ENCODE data around the gene CCDC86. TPM values are rescaled to one million over a fixed set of nuclear protein-coding genes. Genes with fewer than 3 reads are reported as not detected.

The CCDC86 gene
- total and polyA plus RNA-seq, 7 donors, result 4.8 to 24.0 (median 10.0) TPM

- Histone ChIP-seq H3K27ac (no peak overlapping the region), H3K4me3 (no peak overlapping the region)
- intact Hi-C loops (cut with DNase I), result no loop called here
Observed at GRCh38 chr11:60852982-60853950, 11.4 kb downstream of the CCDC86 start.

GRCh38 chr11:60854140-60854846 is 12.4 kb downstream of the CCDC86 start:
- TF ChIP-seq EP300 (IDR thresholded peaks at IDR 0.05), result no peak
- TF ChIP-seq CTCF (IDR thresholded peaks at IDR 0.05), result no peak
- TF ChIP-seq POLR2A (IDR thresholded peaks at IDR 0.05), result no peak
- TF ChIP-seq POLR2AphosphoS5 (IDR thresholded peaks at IDR 0.05), result no peak
- WGBS, 2 donors, result 70 to 81% methylated on average over 8 of the region's 8 CpGs
- Histone ChIP-seq H3K27ac (no peak overlapping the region), H3K4me1 (no peaks in the 10 kb centered on the region), H3K4me3 (no peak overlapping the region), H3K27me3 (peaks cover 0 to 17% (median 0%) of the 10 kb centered on the region in 3 donors), H3K9me3 (no peaks in the 10 kb centered on the region), H3K36me3 (peaks cover 4 to 24% (median 19%) of the 10 kb centered on the region in 4 donors)
- DNase-seq, result no peak
- intact Hi-C loops (cut with DNase I), result no loop called here

More at GRCh38 chr11:60852982-60853950, 11.4 kb downstream of the CCDC86 start:
- H3K9me3 ChIP-seq, result no peaks in the 10 kb centered on the region
- H3K27me3 ChIP-seq, result peaks cover 0 to 17% (median 0%) of the 10 kb centered on the region in 3 donors
- 90 to 93% methylated on average over 68 of the region's 68 CpGs for WGBS, 2 donors
- DNase-seq, result no peak
- H3K4me1 ChIP-seq, result no peaks in the 10 kb centered on the region
- H3K36me3 ChIP-seq, result peaks cover 4 to 34% (median 28%) of the 10 kb centered on the region in 4 donors
- TF ChIP-seq EP300 (IDR thresholded peaks at IDR 0.05), result no peak
- no peak for TF ChIP-seq CTCF (IDR thresholded peaks at IDR 0.05)
- no peak for TF ChIP-seq POLR2A (IDR thresholded peaks at IDR 0.05)
- no peak for TF ChIP-seq POLR2AphosphoS5 (IDR thresholded peaks at IDR 0.05)

- no peaks in the 10 kb centered on the region for H3K4me1 ChIP-seq
- peaks cover 0 to 17% (median 0%) of the 10 kb centered on the region in 3 donors for H3K27me3 ChIP-seq
- H3K36me3 ChIP-seq, result peaks cover 4 to 16% (median 11%) of the 10 kb centered on the region in 4 donors
- no peak overlapping the region for H3K4me3 ChIP-seq
- DNase-seq, result no peak
- no peak overlapping the region for H3K27ac ChIP-seq
- no peaks in the 10 kb centered on the region for H3K9me3 ChIP-seq
- TF ChIP-seq EP300 (IDR thresholded peaks at IDR 0.05), result no peak
- no peak for TF ChIP-seq POLR2AphosphoS5 (IDR thresholded peaks at IDR 0.05)
- no peak for TF ChIP-seq CTCF (IDR thresholded peaks at IDR 0.05)
- TF ChIP-seq POLR2A (IDR thresholded peaks at IDR 0.05), result no peak
- 48 to 54% methylated on average over 8 of the region's 8 CpGs for WGBS, 2 donors
- intact Hi-C loops (cut with DNase I), result no loop called here
Observed at GRCh38 chr11:60854847-60855725, 13.2 kb downstream of the CCDC86 start.
